ENCODE measurements around the gene MYBPC2. TPM values are rescaled to one million over a fixed set of nuclear protein-coding genes. Genes with fewer than 3 reads are reported as not detected.

Gene MYBPC2
- total RNA-seq, 1 donor from 2014 or later: 1.4 TPM

GRCh38 chr19:50501568-50502475 is 69.1 kb downstream of the MYBPC2 start:
- CTCF ChIA-PET: interaction anchor here (0.6 kb wide), 1 partner anchor 54 kb away, joined by 4 read pairs; no protein-coding TSS in a partner anchor
- intact Hi-C loops (cut with micrococcal nuclease): no loop called here
- Mint-ChIP-seq H3K9me3 (no peaks in the 10 kb centered on the region), H3K27ac (no peak overlapping the region), H3K4me1 (no peaks in the 10 kb centered on the region), H3K36me3 (ENCODE audit: low read depth) (peaks cover 10% of the 10 kb centered on the region), H3K4me3 (no peak overlapping the region), H3K27me3 (no peaks in the 10 kb centered on the region)
- POLR2A ChIA-PET: no interaction called here
- DNase-seq: no peak
- ATAC-seq (ENCODE audit: low read depth): no peak
- TF ChIP-seq CTCF (IDR thresholded peaks at IDR 0.05): no peak

- POLR2A ChIA-PET: no interaction called here
- H3K27ac Mint-ChIP-seq: no peak overlapping the region
- peaks cover 18% of the 10 kb centered on the region for H3K36me3 Mint-ChIP-seq (ENCODE audit: low read depth)
- no peaks in the 10 kb centered on the region for H3K9me3 Mint-ChIP-seq
- H3K27me3 Mint-ChIP-seq: no peaks in the 10 kb centered on the region
- H3K4me3 Mint-ChIP-seq: no peak overlapping the region
- no peak for DNase-seq
- CTCF ChIA-PET: no interaction called here
- peaks cover 6% of the 10 kb centered on the region for H3K4me1 Mint-ChIP-seq
- intact Hi-C loops (cut with micrococcal nuclease): no loop called here
- ATAC-seq (ENCODE audit: low read depth): no peak
- TF ChIP-seq CTCF (IDR thresholded peaks at IDR 0.05): no peak
Observed at GRCh38 chr19:50505856-50506611, 73.3 kb downstream of the MYBPC2 start.

- DNase-seq: no peak
- no peaks in the 10 kb centered on the region for H3K27me3 Mint-ChIP-seq
- peaks cover 11% of the 10 kb centered on the region for H3K4me1 Mint-ChIP-seq
- ChIA-PET CTCF (no interaction called here), POLR2A (no interaction called here)
- intact Hi-C loops (cut with micrococcal nuclease): no loop called here
- H3K36me3 Mint-ChIP-seq (ENCODE audit: low read depth): peaks cover 18% of the 10 kb centered on the region
- no peak overlapping the region for H3K27ac Mint-ChIP-seq
- TF ChIP-seq CTCF (IDR thresholded peaks at IDR 0.05): no peak
- H3K9me3 Mint-ChIP-seq: no peaks in the 10 kb centered on the region
- ATAC-seq (ENCODE audit: low read depth): no peak
- no peak overlapping the region for H3K4me3 Mint-ChIP-seq
Observed at GRCh38 chr19:50506700-50507099, 74.0 kb downstream of the MYBPC2 start.

- peaks cover 16% of the 10 kb centered on the region for H3K36me3 Mint-ChIP-seq (ENCODE audit: low read depth)
- intact Hi-C loops (cut with micrococcal nuclease): no loop called here
- ChIA-PET CTCF (no interaction called here), POLR2A (no interaction called here)
- H3K4me3 Mint-ChIP-seq: no peak overlapping the region
- peaks cover 13% of the 10 kb centered on the region for H3K4me1 Mint-ChIP-seq
- H3K27ac Mint-ChIP-seq: no peak overlapping the region
- no peak for DNase-seq
- no peak for TF ChIP-seq CTCF (IDR thresholded peaks at IDR 0.05)
- ATAC-seq (ENCODE audit: low read depth): no peak
- no peaks in the 10 kb centered on the region for H3K27me3 Mint-ChIP-seq
- H3K9me3 Mint-ChIP-seq: no peaks in the 10 kb centered on the region
Observed at GRCh38 chr19:50507376-50507775, 74.7 kb downstream of the MYBPC2 start.

- ChIA-PET POLR2A (interaction anchor here (0.6 kb wide), 2 partner anchors 12 to 203 kb away, joined by 3 to 5 read pairs; no protein-coding TSS in a partner anchor), CTCF (no interaction called here)
- H3K27me3 Mint-ChIP-seq: no peaks in the 10 kb centered on the region
- no peaks in the 10 kb centered on the region for H3K9me3 Mint-ChIP-seq
- peaks cover 13% of the 10 kb centered on the region for H3K4me1 Mint-ChIP-seq
- ATAC-seq (ENCODE audit: low read depth): no peak
- no peak for TF ChIP-seq CTCF (IDR thresholded peaks at IDR 0.05)
- no peak overlapping the region for H3K4me3 Mint-ChIP-seq
- no peak overlapping the region for H3K27ac Mint-ChIP-seq
- H3K36me3 Mint-ChIP-seq (ENCODE audit: low read depth): peaks cover 16% of the 10 kb centered on the region
- DNase-seq: no peak
- intact Hi-C loops (cut with micrococcal nuclease): no loop called here
Observed at GRCh38 chr19:50508843-50509190, 76.1 kb downstream of the MYBPC2 start.
